Left lung (tissue), 10 donors: ENCODE results near the gene INF2. TPM values are rescaled to one million over a fixed set of nuclear protein-coding genes. Genes with fewer than 3 reads are reported as not detected.
A peak's percentile ranks its signal among the peaks of the same experiment; 100 is the strongest.

Source experiments
- ATAC-seq: fragments of 200-7000 bp; cut with Tn5 transposase; one replicate; pipeline ENCODE4 v1.9.1; 2020; ENCODE audit warnings: moderate library complexity
- DNase-seq, 4 donors: peaks; one replicate each; pipeline ENCODE4 v3.0.0-alpha.2; 2013 to 2020
- H3K27ac ChIP-seq, 2 donors: fragments of 200-600 bp; sonication (generic) in 1 of 2; one replicate each; pipeline versions ENCODE4 v1.5.0 to v1.8.0; 2020 to 2021
- H3K27me3 ChIP-seq, 2 donors: fragments of 200-600 bp; sonication (generic) in 1 of 2; one replicate each; pipeline versions ENCODE4 v1.5.0 to v1.8.0; 2020 to 2021
- H3K36me3 ChIP-seq, 2 donors: fragments of 200-600 bp; sonication (generic) in 1 of 2; one replicate each; pipeline versions ENCODE4 v1.5.0 to v1.8.0; 2020 to 2021
- H3K4me1 ChIP-seq, 2 donors: fragments of 200-600 bp; one replicate each; pipeline ENCODE4 v1.8.0; 2021
- H3K4me3 ChIP-seq, 2 donors: fragments of 200-600 bp; sonication (generic) in 1 of 2; one replicate each; pipeline versions ENCODE4 v1.5.0 to v1.8.0; 2020 to 2021; ENCODE audit warnings: mild to moderate bottlenecking in 1 of 2
- H3K9me3 ChIP-seq, 2 donors: fragments of 200-600 bp; sonication (generic) in 1 of 2; one replicate each; pipeline versions ENCODE4 v1.5.0 to v1.8.0; 2020 to 2021
- intact Hi-C, 2 donors: fragments of 100-400 bp; cut with DNase I; formaldehyde crosslinking; loops; one replicate each; pipeline versions ENCODE4 v1.11.2 to v1.14.2; 2022
- polyA plus RNA-seq, 6 donors: library from polyadenylated mRNA; unstranded; fragments of 120-200 nt; gene quantifications; one replicate each; pipeline ENCODE4 v1.2.1, GENCODE V29; 2013; ENCODE audit not compliant: insufficient read length in 6 of 6
- total RNA-seq, 2 donors: library from RNA; stranded (reverse); fragmentation: NEBNext Ultra II Directional; extraction: Animal tissue kit (Norgen Biotek cat#: 25700); gene quantifications; one replicate each; pipeline ENCODE4 v1.2.1, GENCODE V29; 2021
- TF ChIP-seq, protein P1 (sequence below), 2 donors: fragments of 200-600 bp; sonication (generic) in 1 of 2; IDR thresholded peaks; one replicate each; pipeline versions ENCODE4 v1.5.0 to v1.8.0; 2021; ENCODE audit warnings: antibody characterized with exemption in 2 of 2
- donor health status: DM: no; HTN: yes; CAD: no.
- donor health status: DM: no; HTN: no; CAD: no.

Gene INF2
- total and polyA plus RNA-seq, 8 donors, result 43.5 to 120 (median 57.0) TPM

- H3K36me3 ChIP-seq, result no peaks in the 10 kb centered on the region
- no peaks in the 10 kb centered on the region for H3K4me1 ChIP-seq
- H3K4me3 ChIP-seq, result no peak overlapping the region
- H3K27ac ChIP-seq, result peak overlapping the region in 1 of 2 donors; percentile 70
- ATAC-seq (no peak), DNase-seq (peak in 1 of 4 donors; percentile 40)
- H3K9me3 ChIP-seq, result no peaks in the 10 kb centered on the region
- no peaks in the 10 kb centered on the region for H3K27me3 ChIP-seq
- intact Hi-C loops, result no loop called here
- TF ChIP-seq, protein P1, sequence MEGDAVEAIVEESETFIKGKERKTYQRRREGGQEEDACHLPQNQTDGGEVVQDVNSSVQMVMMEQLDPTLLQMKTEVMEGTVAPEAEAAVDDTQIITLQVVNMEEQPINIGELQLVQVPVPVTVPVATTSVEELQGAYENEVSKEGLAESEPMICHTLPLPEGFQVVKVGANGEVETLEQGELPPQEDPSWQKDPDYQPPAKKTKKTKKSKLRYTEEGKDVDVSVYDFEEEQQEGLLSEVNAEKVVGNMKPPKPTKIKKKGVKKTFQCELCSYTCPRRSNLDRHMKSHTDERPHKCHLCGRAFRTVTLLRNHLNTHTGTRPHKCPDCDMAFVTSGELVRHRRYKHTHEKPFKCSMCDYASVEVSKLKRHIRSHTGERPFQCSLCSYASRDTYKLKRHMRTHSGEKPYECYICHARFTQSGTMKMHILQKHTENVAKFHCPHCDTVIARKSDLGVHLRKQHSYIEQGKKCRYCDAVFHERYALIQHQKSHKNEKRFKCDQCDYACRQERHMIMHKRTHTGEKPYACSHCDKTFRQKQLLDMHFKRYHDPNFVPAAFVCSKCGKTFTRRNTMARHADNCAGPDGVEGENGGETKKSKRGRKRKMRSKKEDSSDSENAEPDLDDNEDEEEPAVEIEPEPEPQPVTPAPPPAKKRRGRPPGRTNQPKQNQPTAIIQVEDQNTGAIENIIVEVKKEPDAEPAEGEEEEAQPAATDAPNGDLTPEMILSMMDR (IDR thresholded peaks at IDR 0.05), result no peak
Measured at GRCh38 chr14:104746071-104746545, 56.7 kb downstream of the INF2 start.

DNA sequence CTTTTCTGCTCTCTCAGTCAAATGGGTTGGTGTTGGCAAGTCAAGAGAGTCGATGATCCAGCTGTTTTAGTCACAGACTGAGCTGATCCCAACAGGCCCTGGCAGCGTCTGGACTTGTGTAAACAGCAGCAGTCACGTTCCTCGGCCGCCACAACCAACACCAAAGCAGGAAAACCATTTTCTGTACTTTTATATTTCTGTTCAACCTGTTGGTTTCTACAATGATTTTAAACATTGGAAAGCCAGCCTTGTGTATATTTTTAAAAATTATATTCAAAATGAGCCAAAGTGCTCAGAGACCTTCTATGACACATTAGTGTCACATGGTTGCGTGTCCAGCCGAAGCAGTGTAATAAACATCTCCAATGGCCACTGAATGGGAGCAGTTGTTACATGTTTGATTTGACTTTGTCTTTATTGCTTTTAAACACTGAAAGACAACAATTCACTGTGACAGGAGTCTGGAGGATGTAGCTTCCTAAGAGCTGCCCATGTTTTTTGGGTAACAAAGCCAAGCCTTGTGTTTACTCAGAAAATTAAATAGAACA is 57.6 kb downstream of the INF2 start:
- DNase-seq (peak in 3 of 4 donors; percentile 51 to 89 (median 70)), ATAC-seq (peak; percentile 44)
- intact Hi-C loops, result no loop called here
- Histone ChIP-seq H3K4me3 (no peak overlapping the region), H3K9me3 (no peaks in the 10 kb centered on the region), H3K27ac (peak overlapping the region in 1 of 2 donors; percentile 70), H3K4me1 (peaks cover 0 to 3% of the 10 kb centered on the region in 2 donors), H3K36me3 (no peaks in the 10 kb centered on the region), H3K27me3 (no peaks in the 10 kb centered on the region)
- TF ChIP-seq, protein P1 (IDR thresholded peaks at IDR 0.05), result no peak

GRCh38 chr14:104747876-104748275 is 58.5 kb downstream of the INF2 start:
- ATAC-seq, result no peak
- H3K27ac ChIP-seq, result peak overlapping the region in 1 of 2 donors; percentile 70
- H3K4me3 ChIP-seq, result no peak overlapping the region
- TF ChIP-seq, protein P1 (IDR thresholded peaks at IDR 0.05), result no peak
- H3K36me3 ChIP-seq, result no peaks in the 10 kb centered on the region
- H3K9me3 ChIP-seq, result no peaks in the 10 kb centered on the region
- H3K4me1 ChIP-seq, result peaks cover 0 to 5% of the 10 kb centered on the region in 2 donors
- intact Hi-C loops, result no loop called here
- H3K27me3 ChIP-seq, result no peaks in the 10 kb centered on the region
- DNase-seq, result peak in 1 of 4 donors; percentile 53

DNA sequence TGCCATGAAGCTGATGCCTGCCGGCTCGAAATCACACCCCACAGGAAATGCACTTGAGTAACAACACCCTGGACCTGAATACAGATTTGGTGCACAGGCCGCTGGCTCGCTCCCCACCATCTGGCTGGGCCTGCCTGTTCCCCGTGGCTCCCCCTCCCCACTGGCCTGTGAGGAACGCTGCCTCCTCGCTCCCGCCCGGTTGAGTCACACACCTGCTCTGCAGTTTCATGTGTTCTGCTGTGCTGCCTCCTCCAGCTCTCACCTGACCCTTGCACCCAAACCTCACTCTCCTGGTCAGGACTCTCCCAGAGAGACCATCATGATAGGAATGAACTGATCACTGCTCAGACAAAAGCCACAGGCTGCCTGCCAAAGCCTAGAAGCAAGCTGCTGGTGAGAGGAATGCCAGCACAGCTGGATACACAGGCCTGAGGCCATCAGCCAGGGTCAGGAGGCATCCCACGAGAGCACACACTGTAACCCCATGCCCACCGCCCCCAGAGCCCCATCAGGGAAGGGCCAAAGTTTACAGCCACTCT is 59.8 kb downstream of the INF2 start:
- H3K27ac ChIP-seq, result no peak overlapping the region

More for the DNA sequence above, 59.8 kb downstream of the INF2 start:
- intact Hi-C loops, result no loop called here
- H3K4me1 ChIP-seq, result peaks cover 4 to 14% of the 10 kb centered on the region in 2 donors
- no peaks in the 10 kb centered on the region for H3K9me3 ChIP-seq
- no peaks in the 10 kb centered on the region for H3K27me3 ChIP-seq
- H3K4me3 ChIP-seq, result no peak overlapping the region
- TF ChIP-seq, protein P1 (IDR thresholded peaks at IDR 0.05), result no peak
- DNase-seq (peak in 1 of 4 donors; percentile 74), ATAC-seq (no peak)
- H3K36me3 ChIP-seq, result no peaks in the 10 kb centered on the region
